DOHH2 (cell line): ENCODE measurements around the gene ZNRF1.

Experiments used
- EZH2phosphoT487 ChIP-seq: fragments of 200-600 bp; sonication (generic); IDR thresholded peaks from 2 replicates; pipeline ENCODE4 v1.6.1; 2017; ENCODE audit warnings: borderline replicate concordance, mild to moderate bottlenecking, antibody characterized with exemption, low read length, moderate library complexity, mixed read lengths
- TF ChIP-seq, protein P1 (sequence below): fragments of 200-600 bp; sonication (generic); IDR thresholded peaks from one replicate; pipeline ENCODE4 v1.5.1; 2014; ENCODE audit warnings: antibody characterized with exemption, mild to moderate bottlenecking, low read depth, low read length; ENCODE audit not compliant: poor library complexity, severe bottlenecking

DNA sequence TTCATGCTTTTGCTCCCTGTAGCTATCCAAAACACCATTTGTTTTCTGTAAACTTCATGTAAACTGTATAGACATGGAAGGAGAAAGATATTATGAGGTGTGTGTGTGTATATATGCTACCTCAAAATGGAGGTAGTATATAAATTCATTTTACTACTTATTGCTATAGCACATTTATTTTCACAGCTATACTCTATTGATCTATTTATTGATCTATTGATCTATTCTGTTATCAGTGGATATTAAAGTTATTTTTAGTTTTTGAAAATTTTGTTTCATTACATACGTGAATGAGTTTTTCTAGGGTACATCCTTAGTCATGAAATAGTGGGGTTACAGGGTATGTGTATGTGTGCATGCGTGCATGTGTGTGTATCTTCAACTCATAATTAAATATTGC is 15.5 kb downstream of the ZNRF1 start:
- TF ChIP-seq, protein P1, sequence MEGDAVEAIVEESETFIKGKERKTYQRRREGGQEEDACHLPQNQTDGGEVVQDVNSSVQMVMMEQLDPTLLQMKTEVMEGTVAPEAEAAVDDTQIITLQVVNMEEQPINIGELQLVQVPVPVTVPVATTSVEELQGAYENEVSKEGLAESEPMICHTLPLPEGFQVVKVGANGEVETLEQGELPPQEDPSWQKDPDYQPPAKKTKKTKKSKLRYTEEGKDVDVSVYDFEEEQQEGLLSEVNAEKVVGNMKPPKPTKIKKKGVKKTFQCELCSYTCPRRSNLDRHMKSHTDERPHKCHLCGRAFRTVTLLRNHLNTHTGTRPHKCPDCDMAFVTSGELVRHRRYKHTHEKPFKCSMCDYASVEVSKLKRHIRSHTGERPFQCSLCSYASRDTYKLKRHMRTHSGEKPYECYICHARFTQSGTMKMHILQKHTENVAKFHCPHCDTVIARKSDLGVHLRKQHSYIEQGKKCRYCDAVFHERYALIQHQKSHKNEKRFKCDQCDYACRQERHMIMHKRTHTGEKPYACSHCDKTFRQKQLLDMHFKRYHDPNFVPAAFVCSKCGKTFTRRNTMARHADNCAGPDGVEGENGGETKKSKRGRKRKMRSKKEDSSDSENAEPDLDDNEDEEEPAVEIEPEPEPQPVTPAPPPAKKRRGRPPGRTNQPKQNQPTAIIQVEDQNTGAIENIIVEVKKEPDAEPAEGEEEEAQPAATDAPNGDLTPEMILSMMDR, result no peak
- TF ChIP-seq EZH2phosphoT487, result no peak
